GM12878 (cell line): ENCODE results near the gene CYP20A1. TPM values are rescaled to one million over a fixed set of nuclear protein-coding genes. Genes with fewer than 3 reads are reported as not detected.
"Not testable (repeated sequence)": the region's sequence is repeated elsewhere in the genome, so short reads cannot be mapped to it uniquely, and the experiment has no call there.

Source experiments
- ATAC-seq: fragments of 200-7000 bp; cut with Tn5 transposase; 3 replicates; pipeline ENCODE4 v1.9.1; 2020; ENCODE audit warnings: mild to moderate bottlenecking, moderate library complexity
- BruUV-seq: library from RNA; stranded (reverse); fragments of 400-500 nt; replicated peaks from 2 replicates; lab custom pipeline; 2021; lab: Mats Ljungman, UMichigan
- CTCF ChIA-PET: fragments of 300-600 bp; sonication (Branson Sonifier 250); formaldehyde crosslinking; extraction: SDS; loops from one replicate; lab custom pipeline; 2021; ENCODE audit warnings: inconsistent platforms; lab: Yijun Ruan, JAX
- POLR2A ChIA-PET: fragments of 350-600 bp; formaldehyde crosslinking; extraction: SDS; loops from one replicate; lab custom pipeline; 2021; ENCODE audit warnings: inconsistent platforms; lab: Charles Lee
- RAD21 ChIA-PET: fragments of 300-600 bp; sonication (Branson Sonifier 250); formaldehyde crosslinking; loops from one replicate; lab custom pipeline; 2023; ENCODE audit warnings: antibody characterized with exemption; ENCODE audit not compliant: unreplicated experiment; lab: Charles Lee
- SMC1A ChIA-PET: fragments of 300-600 bp; sonication (Branson Sonifier 250); formaldehyde crosslinking; loops from one replicate; lab custom pipeline; 2023; ENCODE audit not compliant: unreplicated experiment, uncharacterized antibody; lab: Charles Lee
- DNase-seq: peaks from one replicate; pipeline ENCODE4 v3.0.0-alpha.2; 2011; ENCODE audit warnings: low read depth, low spot score
- FAIRE-seq: peaks from 3 replicates; lab custom pipeline; 2011; peaks lifted over from hg19 to GRCh38; lab: Jason Lieb, UNC
- H2AFZ ChIP-seq: 2 replicates; pipeline ENCODE4 v1.6.0; 2011; ENCODE audit warnings: low read depth, low read length, control low read depth; ENCODE audit not compliant: control insufficient read depth
- H3K27ac ChIP-seq: 2 replicates; pipeline ENCODE4 v1.5.1; 2011; ENCODE audit warnings: control low read depth; ENCODE audit not compliant: control insufficient read depth, insufficient read depth
- H3K27me3 ChIP-seq, 2 experiments: replicated peaks in 1 of 2; 2 replicates each; pipeline versions ENCODE4 v1.6.0 to v1.6.1; 2011; ENCODE audit warnings: low read length in 1 of 2; ENCODE audit not compliant: control insufficient read depth in 2 of 2, insufficient read depth in 2 of 2
- H3K36me3 ChIP-seq, 2 experiments: 2 replicates each; pipeline ENCODE4 v1.5.1; 2011; ENCODE audit warnings: low read length in 1 of 2; ENCODE audit not compliant: control insufficient read depth in 2 of 2, insufficient read depth in 2 of 2
- H3K4me1 ChIP-seq: 2 replicates; pipeline ENCODE4 v1.6.1; 2011; ENCODE audit warnings: mild to moderate bottlenecking, low read length, moderate library complexity, mixed read lengths; ENCODE audit not compliant: control insufficient read depth, insufficient read depth
- H3K4me2 ChIP-seq: 2 replicates; pipeline ENCODE4 v1.6.0; 2011; ENCODE audit warnings: control low read depth; ENCODE audit not compliant: control insufficient read depth, insufficient read depth
- H3K4me3 ChIP-seq: fragments of 200-600 bp; sonication (generic); 2 replicates; pipeline ENCODE4 v1.5.1; 2016
- H3K79me2 ChIP-seq: 2 replicates; pipeline ENCODE4 v1.6.0; 2011; ENCODE audit warnings: low read length; ENCODE audit not compliant: control insufficient read depth, insufficient read depth
- H3K9ac ChIP-seq: 2 replicates; pipeline ENCODE4 v1.8.0; 2011; ENCODE audit warnings: low read length, control low read depth, mixed read lengths; ENCODE audit not compliant: control insufficient read depth, insufficient read depth
- H3K9me3 ChIP-seq: replicated peaks from 3 replicates; pipeline ENCODE4 v1.5.1; 2011; ENCODE audit warnings: mild to moderate bottlenecking, low read length; ENCODE audit not compliant: control insufficient read depth, insufficient read depth
- H4K20me1 ChIP-seq: 2 replicates; pipeline ENCODE4 v1.6.0; 2011; ENCODE audit not compliant: control insufficient read depth, insufficient read depth
- NR2C2 ChIP-seq: IDR thresholded peaks from 2 replicates; pipeline ENCODE4 v1.6.1; 2011; ENCODE audit warnings: borderline replicate concordance, low read depth; ENCODE audit not compliant: control insufficient read depth, insufficient read length
- WGBS: methylation state at CpG from one replicate; pipeline ENCODE4 v1.1.6; 2016; ENCODE audit warnings: low lambda C conversion rate; ENCODE audit not compliant: insufficient replicate concordance, insufficient coverage; ENCODE audit errors: missing lambda C conversion rate; 5-methylcytosine and 5-hydroxymethylcytosine counted together
- in situ Hi-C: fragments of 300-500 bp; cut with MboI; formaldehyde crosslinking; loops from 9 replicates; pipeline ENCODE4 v1.14.3; 2018; ENCODE audit warnings: mixed read lengths
- intact Hi-C: fragments of 100-400 bp; cut with micrococcal nuclease; formaldehyde crosslinking; loops from one replicate; pipeline ENCODE4 v1.14.2; 2022; ENCODE audit not compliant: unreplicated experiment
- polyA plus RNA-seq, 11 experiments: library from polyadenylated mRNA; depleted of rRNA in 4 of 11; unstranded in 6 of 11; stranded (reverse) in 5 of 11; fragments of >200 nt; fragmentation: Nextera tagmentation in 4 of 11; fragmentation: Illumina TruSeq in 1 of 11; extraction: Ambion mirVana in 4 of 11; extraction: Trizol in 1 of 11; gene quantifications; 1 replicate in 1 of 11; 2 replicates in 10 of 11; pipeline versions ENCODE4 v1.2.1 to v1.2.3, GENCODE V29; 2011 to 2016; ENCODE audit warnings: inconsistent platforms in 2 of 11, missing spikeins in 2 of 11, low read depth in 1 of 11
- total RNA-seq, 4 experiments: library from RNA; depleted of rRNA in 3 of 4; stranded (reverse); fragments of >200 nt in 3 of 4; fragmentation: Illumina TruSeq in 1 of 4; extraction: Trizol in 1 of 4; gene quantifications; 2 replicates each; pipeline versions ENCODE4 v1.2.1 to v1.2.3, GENCODE V29; 2013 to 2021

The CYP20A1 gene
- total and polyA plus RNA-seq, 10 of the 15 experiments (the other 5 are each of a cell fraction or from before 2014, with no cell fraction given), result 8.3 to 19.1 (median 12.9) TPM

GRCh38 chr2:203253422-203254095, 14.7 kb downstream of the CYP20A1 start:
- FAIRE-seq, BruUV-seq, H3K9ac ChIP-seq, ATAC-seq, H3K4me2 ChIP-seq, H2AFZ ChIP-seq, H3K27ac ChIP-seq, RAD21 ChIA-PET, intact Hi-C loops, H3K9me3 ChIP-seq, CTCF ChIA-PET, H3K79me2 ChIP-seq, in situ Hi-C loops, H4K20me1 ChIP-seq, H3K4me1 ChIP-seq, DNase-seq, H3K27me3 ChIP-seq, POLR2A ChIA-PET, H3K4me3 ChIP-seq, H3K36me3 ChIP-seq: not testable (repeated sequence)
- 90% methylated on average over 8 of the region's 10 CpGs for WGBS
- SMC1A ChIA-PET, result interaction anchor here (0.7 kb wide), 1 partner anchor 14 kb away, joined by 3 read pairs; no protein-coding TSS in a partner anchor

DNA sequence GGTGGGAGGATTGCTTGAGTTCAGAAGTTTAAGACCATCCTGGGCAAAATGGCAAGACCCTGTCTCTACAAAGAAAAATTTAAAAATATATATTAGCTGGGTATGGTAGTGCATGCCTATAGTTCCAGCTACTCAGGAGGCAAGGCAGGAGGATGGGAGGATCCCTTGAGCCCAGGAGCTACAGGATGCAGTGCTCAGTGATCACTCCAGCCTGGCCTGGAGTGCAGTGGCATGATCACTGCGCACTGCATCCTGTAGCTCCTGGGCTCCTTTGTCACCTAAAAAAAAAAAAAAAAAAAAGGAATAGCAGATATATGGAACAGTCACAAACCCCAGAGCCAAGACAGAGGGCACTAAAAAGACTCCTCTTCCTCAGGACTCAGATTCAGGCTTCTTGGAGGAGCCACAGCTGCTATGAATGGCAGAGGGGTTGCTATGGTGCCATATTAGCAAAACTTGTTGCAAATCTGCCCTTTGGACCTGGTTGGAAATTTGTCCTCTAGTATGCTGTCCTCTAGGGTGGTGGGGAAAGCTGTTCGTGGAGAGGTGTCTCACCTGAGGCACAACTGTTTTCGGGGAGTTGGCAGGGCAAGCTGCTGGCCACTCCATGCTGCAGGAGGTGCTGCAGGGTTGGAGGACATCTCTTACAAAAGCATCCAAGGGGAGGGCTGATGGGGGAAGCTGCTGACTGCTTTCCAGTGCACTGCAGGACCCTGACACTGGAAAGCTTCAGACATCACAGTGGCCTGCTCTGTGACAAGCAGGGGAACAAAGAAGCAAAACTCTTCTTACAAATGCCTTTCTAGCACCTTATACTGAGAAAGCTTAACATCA, 22.7 kb downstream of the CYP20A1 start:
- DNase-seq, result no peak
- SMC1A ChIA-PET, result interaction anchor here (0.6 to 1.0 kb wide), 3 partner anchors 9 to 16 kb away, joined by 3 read pairs; no protein-coding TSS in a partner anchor
- intact Hi-C loops, result no loop called here
- no peak for FAIRE-seq
- no peak overlapping the region for H3K27ac ChIP-seq
- H4K20me1 ChIP-seq, result no peaks in the 10 kb centered on the region
- H3K4me2 ChIP-seq, result no peak overlapping the region
- H3K4me1 ChIP-seq, result no peaks in the 10 kb centered on the region
- H2AFZ ChIP-seq, result no peak overlapping the region
- in situ Hi-C loops, result no loop called here
- RAD21 ChIA-PET, result no interaction called here
- H3K9ac ChIP-seq, result no peak overlapping the region
- CTCF ChIA-PET, result no interaction called here
- no peaks in the 10 kb centered on the region for H3K27me3 ChIP-seq
- BruUV-seq, result no TSS peak
- no peak overlapping the region for H3K4me3 ChIP-seq
- H3K36me3 ChIP-seq, result peaks cover 2 to 7% of the 10 kb centered on the region in 2 experiments; a peak in 3 of 4 replicates
- POLR2A ChIA-PET, result interaction anchor here (0.6 kb wide), 2 partner anchors 130 to 434 kb away, joined by 4 to 5 read pairs; no protein-coding TSS in a partner anchor
- no peaks in the 10 kb centered on the region for H3K9me3 ChIP-seq
- ATAC-seq, result no peak
- 92% methylated on average over 2 of the region's 3 CpGs for WGBS
- no peak for TF ChIP-seq NR2C2
- H3K79me2 ChIP-seq, result no peaks in the 10 kb centered on the region
